Caki2 (cell line): ENCODE measurements around the gene ATP9A. TPM values are rescaled to one million over a fixed set of nuclear protein-coding genes. Genes with fewer than 3 reads are reported as not detected.
A peak's percentile ranks its signal among the peaks of the same experiment; 100 is the strongest.
"Not testable (repeated sequence)": the region's sequence is repeated elsewhere in the genome, so short reads cannot be mapped to it uniquely, and the experiment has no call there.

Experiments
- DNase-seq: peaks from one replicate; pipeline ENCODE4 v3.0.0-alpha.2; 2015; ENCODE audit warnings: low read depth
- in situ Hi-C: cut with HindIII; loops from 2 replicates; pipeline ENCODE4 v1.10.0; 2016; ENCODE audit warnings: low sequenced_read_pairs, low pct_unique_long_range_greater_than_20kb, mixed read lengths
- total RNA-seq: library from RNA; depleted of rRNA; stranded (reverse); fragments of >200 nt; shearing (Covaris generic); gene quantifications from 2 replicates; pipeline ENCODE4 v1.2.3, GENCODE V29; 2014; ENCODE audit warnings: low replicate concordance

ATP9A gene
- total RNA-seq, 1 experiment from 2014 or later, result 37.1 TPM

- in situ Hi-C loops, result no loop called here
- DNase-seq, result no peak
Measured at GRCh38 chr20:51759769-51760510, 8.2 kb downstream of the ATP9A start.

GRCh38 chr20:51758978-51759544, 9.1 kb downstream of the ATP9A start:
- in situ Hi-C loops, result no loop called here
- DNase-seq, result no peak

- in situ Hi-C loops, result no loop called here
- no peak for DNase-seq
Measured at GRCh38 chr20:51757226-51757625, 11.0 kb downstream of the ATP9A start.

- in situ Hi-C loops, result no loop called here
Measured at GRCh38 chr20:51756653-51757052, 11.5 kb downstream of the ATP9A start.

GRCh38 chr20:51753220-51753619, 15.0 kb downstream of the ATP9A start:
- in situ Hi-C loops, DNase-seq: not testable (repeated sequence)

More at GRCh38 chr20:51756653-51757052, 11.5 kb downstream of the ATP9A start:
- DNase-seq, result no peak

DNA sequence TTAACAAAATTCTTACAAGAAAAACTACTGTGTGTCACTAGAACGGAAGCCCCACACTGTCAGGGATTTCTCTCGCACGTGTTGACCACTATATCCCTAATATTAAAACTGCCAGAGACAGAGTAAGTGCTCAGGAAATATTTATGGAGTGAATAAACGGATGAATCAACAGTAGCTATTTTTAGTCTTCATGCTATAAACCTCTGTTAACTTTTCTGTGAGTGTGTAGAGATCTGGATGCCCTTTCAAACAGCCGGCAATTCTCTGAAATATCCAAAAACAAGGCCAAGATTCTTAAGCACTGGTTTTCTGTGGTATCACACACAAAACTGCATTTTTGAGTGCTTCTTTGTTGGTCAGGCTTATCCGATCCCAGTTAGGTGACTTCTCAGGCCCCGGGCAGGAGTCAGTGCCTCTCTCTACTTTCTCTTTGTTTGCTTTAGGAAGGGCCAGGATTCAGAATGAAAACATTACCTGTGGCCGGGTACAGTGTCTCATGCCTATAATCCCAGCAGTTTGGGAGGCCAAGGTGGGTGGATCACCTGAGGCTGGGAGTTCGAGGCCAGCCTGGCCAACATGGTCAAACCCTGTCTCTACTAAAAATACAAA, 15.7 kb downstream of the ATP9A start:
- in situ Hi-C loops, result no loop called here
- peak; percentile 81 for DNase-seq

DNA sequence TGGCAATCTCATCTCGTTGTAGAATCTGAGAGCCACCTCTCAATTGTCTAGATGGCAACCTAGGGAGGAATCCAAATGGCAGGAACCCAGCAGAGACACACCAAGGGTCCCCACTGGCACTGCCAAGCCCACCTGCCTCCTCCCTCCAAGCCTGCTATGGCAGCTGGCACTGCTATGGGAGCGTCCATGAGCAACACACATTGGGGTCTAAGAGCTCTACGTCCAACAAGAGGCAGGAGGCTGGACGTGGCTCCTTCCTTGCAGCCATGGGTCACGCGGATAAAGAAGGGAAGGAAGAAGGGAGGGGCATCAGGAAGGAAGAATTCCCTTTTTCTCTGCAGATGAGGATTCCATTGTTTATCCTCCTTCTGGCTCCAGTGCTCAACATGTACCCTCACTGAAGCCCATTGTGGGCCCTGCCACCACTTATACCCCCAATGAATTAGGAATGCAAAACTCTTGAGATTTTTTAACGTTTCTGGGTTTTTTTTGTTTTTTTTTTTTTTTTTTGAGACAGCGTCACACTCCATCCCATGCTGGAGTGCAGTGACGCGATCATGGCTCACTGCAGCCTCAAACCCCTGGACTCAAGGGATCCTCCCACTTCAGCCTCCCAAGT, 17.3 kb downstream of the ATP9A start:
- DNase-seq, result no peak
- in situ Hi-C loops, result no loop called here

- in situ Hi-C loops, result no loop called here
- peak; percentile 100 for DNase-seq
Measured at GRCh38 chr20:51750037-51750769, 18.0 kb downstream of the ATP9A start.

GRCh38 chr20:51749674-51750036, 18.5 kb downstream of the ATP9A start:
- in situ Hi-C loops, result no loop called here
- peak; percentile 81 for DNase-seq

DNA sequence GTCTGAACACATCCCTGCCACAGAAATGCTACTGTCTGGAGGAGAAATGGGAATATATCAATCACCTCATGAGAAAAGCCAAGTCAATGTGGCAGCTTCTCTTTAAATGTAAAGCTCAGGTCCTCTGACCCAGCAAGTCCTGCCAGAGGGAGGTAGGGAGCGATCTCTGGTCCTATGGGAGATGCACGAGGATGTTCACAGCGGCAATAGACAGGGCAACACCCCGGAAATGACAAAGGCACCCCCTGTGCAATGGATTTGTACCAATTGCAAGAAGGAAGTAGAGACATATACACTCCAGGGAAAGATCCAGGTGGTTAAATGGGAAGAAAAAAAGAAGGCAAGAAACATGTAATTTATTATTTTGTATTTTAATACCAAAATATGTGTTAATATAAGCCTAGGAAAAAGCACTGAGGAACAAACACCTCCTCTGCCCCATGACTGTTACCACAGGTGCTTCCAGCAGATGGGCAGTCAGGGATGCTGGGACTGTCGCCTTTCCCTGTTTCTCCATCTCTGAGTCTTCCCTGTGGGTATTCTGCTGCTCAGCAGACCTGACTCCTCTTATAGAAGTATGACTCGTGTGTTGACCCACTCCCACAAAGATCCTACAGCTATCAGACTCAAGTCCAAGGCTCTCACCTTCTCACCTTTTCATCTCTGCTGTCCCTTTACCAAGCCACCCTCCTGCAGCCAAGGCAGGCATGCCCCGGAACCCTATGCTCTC, 20.8 kb downstream of the ATP9A start:
- in situ Hi-C loops, result no loop called here
- no peak for DNase-seq

DNA sequence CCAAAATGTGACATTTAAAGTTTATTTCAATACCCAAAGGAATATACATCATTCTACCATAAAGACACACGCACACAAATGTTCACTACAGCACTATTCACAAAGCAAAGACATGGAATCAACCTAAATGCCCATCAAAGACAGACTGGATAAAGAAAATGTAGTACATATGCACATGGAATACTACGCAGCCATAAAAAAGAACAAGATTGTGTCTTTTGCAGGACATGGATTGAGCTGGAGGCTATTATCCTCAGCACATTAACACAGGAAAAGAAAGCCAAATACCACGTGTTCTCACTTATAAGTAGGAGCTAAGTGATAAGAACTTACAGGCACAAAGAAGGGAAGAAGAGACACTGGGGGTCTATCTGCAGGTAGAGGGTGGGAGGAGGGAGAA, 22.4 kb downstream of the ATP9A start:
- in situ Hi-C loops, result no loop called here

DNA sequence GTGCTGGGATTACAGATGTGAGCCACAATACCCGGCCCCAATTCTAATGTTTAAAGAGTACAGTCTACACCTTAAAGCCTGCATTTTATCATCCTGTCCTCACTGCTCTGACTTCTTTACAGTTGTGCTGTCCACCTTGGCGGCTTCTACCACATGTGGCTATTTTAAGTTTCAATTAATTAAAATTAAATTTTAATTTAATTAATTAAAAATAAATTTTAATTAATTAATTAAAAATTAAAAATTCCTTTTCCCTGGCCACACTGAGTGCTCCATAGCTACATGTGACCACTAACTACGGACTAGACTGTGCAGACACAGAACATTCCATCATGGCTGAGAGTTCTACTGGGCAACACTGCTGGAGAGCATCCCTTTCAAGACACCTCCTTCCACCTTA, 27.4 kb downstream of the ATP9A start:
- no peak for DNase-seq
- in situ Hi-C loops, result no loop called here

More for the DNA sequence above, 22.4 kb downstream of the ATP9A start:
- DNase-seq, result no peak

DNA sequence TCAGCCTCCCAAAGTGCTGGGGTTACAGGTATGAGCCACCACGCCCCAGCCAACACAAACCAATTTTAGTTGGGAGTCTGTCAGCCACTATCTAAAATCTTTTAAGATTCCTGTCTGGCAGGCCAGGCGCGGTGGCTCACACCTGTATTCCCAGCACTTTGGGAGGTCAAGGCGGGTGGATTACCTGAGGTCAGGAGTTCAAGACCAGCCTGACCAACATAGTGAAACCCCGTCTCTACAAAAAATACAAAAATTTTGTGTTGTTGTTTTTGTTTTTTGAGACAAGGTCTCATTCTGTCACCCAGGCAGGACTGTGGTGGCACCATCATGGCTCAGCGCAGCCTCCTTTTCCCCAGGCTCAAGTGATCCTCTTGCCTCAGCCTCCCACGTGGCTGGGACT, 27.9 kb downstream of the ATP9A start:
- in situ Hi-C loops, DNase-seq: not testable (repeated sequence)

DNA sequence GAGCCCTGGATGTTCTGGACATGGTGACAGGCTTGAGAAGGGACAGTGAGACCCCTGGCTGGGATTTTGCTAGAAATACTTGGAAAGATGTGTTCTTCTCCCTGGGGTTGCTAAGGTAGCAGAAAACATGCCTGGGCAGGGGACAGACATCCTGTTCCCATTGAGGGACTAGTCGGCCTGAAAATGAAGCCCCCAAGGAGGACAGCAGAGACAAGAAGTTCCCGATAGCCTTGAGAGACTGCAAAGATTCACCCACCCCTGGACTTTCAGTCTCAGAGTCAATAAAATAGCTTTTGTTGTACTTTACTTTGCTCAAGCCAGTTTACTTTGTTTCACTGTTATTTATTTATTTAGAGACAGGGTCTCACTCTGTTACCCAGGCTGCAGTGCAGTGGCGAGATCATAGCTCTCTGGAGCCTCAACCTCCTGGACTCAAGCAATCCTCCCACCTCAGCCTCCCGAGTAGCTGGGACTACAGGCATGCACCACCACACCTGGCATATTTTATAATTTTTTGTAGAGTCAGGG, 28.4 kb downstream of the ATP9A start:
- in situ Hi-C loops, result no loop called here
- DNase-seq, result no peak

GRCh38 chr20:51738877-51739447, 29.2 kb downstream of the ATP9A start:
- DNase-seq, result peak; percentile 61
- in situ Hi-C loops, result no loop called here

DNA sequence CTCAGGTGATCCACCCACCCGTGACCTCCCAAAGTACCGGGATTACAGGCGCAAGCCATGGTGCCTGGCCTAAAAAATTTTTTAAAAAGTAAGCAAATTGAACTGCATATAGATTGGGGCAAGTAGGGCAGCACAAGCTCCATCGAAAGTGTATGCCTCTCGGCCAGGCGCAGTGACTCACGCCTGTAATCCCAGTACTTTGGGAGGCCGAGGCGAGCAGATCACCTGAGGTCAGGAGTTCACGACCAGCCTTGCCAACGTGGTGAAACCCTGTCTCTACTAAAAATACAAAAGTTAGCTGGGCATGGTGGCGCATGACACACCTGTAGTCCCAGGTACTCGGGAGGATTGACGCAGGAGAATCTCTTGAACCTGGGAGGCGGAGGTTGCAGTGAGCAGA, 29.9 kb downstream of the ATP9A start:
- DNase-seq, in situ Hi-C loops: not testable (repeated sequence)

- in situ Hi-C loops, result no loop called here
- no peak for DNase-seq
Measured at GRCh38 chr20:51736947-51737346, 31.2 kb downstream of the ATP9A start.
